Endodermal cell (in vitro differentiated cells): ENCODE results near the gene WAPL. TPM values are rescaled to one million over a fixed set of nuclear protein-coding genes. Genes with fewer than 3 reads are reported as not detected.

Source experiments
- DNase-seq: peaks from one replicate; pipeline ENCODE4 v3.0.0-alpha.2; 2017
- H3K27ac ChIP-seq: 2 replicates; pipeline ENCODE4 v1.5.1; 2013; ENCODE audit warnings: mild to moderate bottlenecking, low read depth, low read length, moderate library complexity
- H3K27me3 ChIP-seq: 2 replicates; pipeline ENCODE4 v1.6.1; 2013; ENCODE audit warnings: mild to moderate bottlenecking, low read length, moderate library complexity; ENCODE audit not compliant: insufficient read depth, control insufficient read depth, poor library complexity, severe bottlenecking
- H3K36me3 ChIP-seq: 2 replicates; pipeline ENCODE4 v1.7.0; 2013; ENCODE audit warnings: mild to moderate bottlenecking, low read length, moderate library complexity; ENCODE audit not compliant: control insufficient read depth, insufficient read depth
- H3K4me1 ChIP-seq: one replicate; pipeline ENCODE4 v1.7.0; 2013; ENCODE audit warnings: low read length; ENCODE audit not compliant: control insufficient read depth, insufficient read depth
- H3K4me3 ChIP-seq: 2 replicates; pipeline ENCODE4 v1.5.1; 2013; ENCODE audit warnings: mild to moderate bottlenecking, low read length, moderate library complexity
- H3K9ac ChIP-seq: 2 replicates; pipeline ENCODE4 v1.6.1; 2013; ENCODE audit warnings: mild to moderate bottlenecking, low read length, moderate library complexity; ENCODE audit not compliant: poor library complexity, severe bottlenecking; ENCODE audit errors: extremely low read depth
- H3K9me3 ChIP-seq: 2 replicates; pipeline ENCODE4 v1.6.1; 2013; ENCODE audit warnings: mild to moderate bottlenecking, low read length, moderate library complexity; ENCODE audit not compliant: control insufficient read depth
- H3K27ac Mint-ChIP-seq: 2 replicates; pipeline ENCODE4 v1.8.0; 2020; ENCODE audit warnings: mixed read lengths
- H3K27me3 Mint-ChIP-seq: 2 replicates; pipeline ENCODE4 v1.8.0; 2021; ENCODE audit warnings: mild to moderate bottlenecking, mixed read lengths; ENCODE audit not compliant: insufficient read depth
- H3K36me3 Mint-ChIP-seq: 2 replicates; pipeline ENCODE4 v1.8.0; 2020; ENCODE audit warnings: low read depth, mixed read lengths
- H3K4me1 Mint-ChIP-seq: 2 replicates; pipeline ENCODE4 v1.8.0; 2020; ENCODE audit warnings: mixed read lengths
- H3K4me3 Mint-ChIP-seq: 2 replicates; pipeline ENCODE4 v1.8.0; 2020; ENCODE audit warnings: mild to moderate bottlenecking, moderate library complexity, mixed read lengths
- H3K9me3 Mint-ChIP-seq: 2 replicates; pipeline ENCODE4 v1.8.0; 2020; ENCODE audit warnings: mild to moderate bottlenecking, mixed read lengths
- CTCF ChIP-seq: fragments of 200-600 bp; sonication (generic); conservative IDR thresholded peaks from 2 replicates; pipeline ENCODE4 v1.5.0; 2021; ENCODE audit warnings: antibody characterized with exemption, mild to moderate bottlenecking
- WGBS, 2 experiments: methylation state at CpG; one replicate each; pipeline versions ENCODE4 v1.1.5 to v1.1.7; 2013; ENCODE audit warnings: missing lambda C conversion rate in 2 of 2, mixed read lengths in 1 of 2; ENCODE audit not compliant: insufficient coverage in 1 of 2, insufficient read length in 1 of 2; 5-methylcytosine and 5-hydroxymethylcytosine counted together
- total RNA-seq, 2 donors: library from RNA; stranded (reverse); fragmentation: NEBNext Ultra II Directional in 1 of 2; extraction: Animal tissue kit (Norgen Biotek cat#: 25700) in 1 of 2; gene quantifications; 2 replicates in 1 of 2; 3 replicates in 1 of 2; pipeline ENCODE4 v1.2.1, GENCODE V29; 2021

The WAPL gene
- total RNA-seq, 2 donors from 2014 or later, result 48.0 to 54.1 TPM

- H3K9ac ChIP-seq, result no peak overlapping the region
- H3K9me3 ChIP-seq, result peaks cover 11% of the 10 kb centered on the region
- H3K4me3 ChIP-seq, result no peak overlapping the region
- Mint-ChIP-seq H3K4me3 (no peak overlapping the region), H3K4me1 (no peaks in the 10 kb centered on the region), H3K36me3 (peaks cover 71% of the 10 kb centered on the region), H3K27me3 (no peaks in the 10 kb centered on the region), H3K27ac (peak overlapping the region; percentile 28), H3K9me3 (no peaks in the 10 kb centered on the region)
- no peak for TF ChIP-seq CTCF
- no peaks in the 10 kb centered on the region for H3K4me1 ChIP-seq
- DNase-seq, result no peak
- 85 to 94% methylated on average over 5 to 10 of the region's 10 CpGs for WGBS, 2 experiments
- H3K27me3 ChIP-seq, result no peaks in the 10 kb centered on the region
- H3K36me3 ChIP-seq, result peaks cover 93% of the 10 kb centered on the region
- no peak overlapping the region for H3K27ac ChIP-seq
Measured at GRCh38 chr10:86461963-86462804, 59.4 kb downstream of the WAPL start.

GRCh38 chr10:86451604-86451960 lies 70.0 kb downstream of the WAPL start:
- Mint-ChIP-seq H3K4me3 (no peak overlapping the region), H3K9me3 (peaks cover 17% of the 10 kb centered on the region), H3K4me1 (peaks cover 2% of the 10 kb centered on the region), H3K27me3 (no peaks in the 10 kb centered on the region), H3K36me3 (peaks cover 85% of the 10 kb centered on the region), H3K27ac (no peak overlapping the region)
- no peaks in the 10 kb centered on the region for H3K27me3 ChIP-seq
- no peaks in the 10 kb centered on the region for H3K4me1 ChIP-seq
- DNase-seq, result no peak
- no peak overlapping the region for H3K27ac ChIP-seq
- WGBS, 2 experiments, result 97 to 100% methylated on average over 1 to 4 of the region's 4 CpGs
- H3K36me3 ChIP-seq, result peaks cover 88% of the 10 kb centered on the region
- H3K4me3 ChIP-seq, result no peak overlapping the region
- TF ChIP-seq CTCF, result no peak
- H3K9me3 ChIP-seq, result peaks cover 18% of the 10 kb centered on the region
- no peak overlapping the region for H3K9ac ChIP-seq

GRCh38 chr10:86450806-86451603 lies 70.6 kb downstream of the WAPL start:
- DNase-seq, result no peak
- Histone ChIP-seq H3K27ac (no peak overlapping the region), H3K27me3 (no peaks in the 10 kb centered on the region), H3K4me3 (no peak overlapping the region), H3K36me3 (peaks cover 88% of the 10 kb centered on the region), H3K4me1 (no peaks in the 10 kb centered on the region), H3K9ac (no peak overlapping the region), H3K9me3 (peaks cover 12% of the 10 kb centered on the region)
- Mint-ChIP-seq H3K27ac (no peak overlapping the region), H3K27me3 (no peaks in the 10 kb centered on the region), H3K9me3 (peaks cover 15% of the 10 kb centered on the region), H3K36me3 (peaks cover 85% of the 10 kb centered on the region), H3K4me1 (peaks cover 2% of the 10 kb centered on the region), H3K4me3 (no peak overlapping the region)
- 90 to 94% methylated on average over 6 to 7 of the region's 7 CpGs for WGBS, 2 experiments
- no peak for TF ChIP-seq CTCF
